Mammary epithelial cell (primary cell): Measurements from ENCODE around the gene SPCS3.

Experiments
- EZH2 ChIP-seq: IDR thresholded peaks from 2 replicates; pipeline ENCODE4 v1.6.1; 2012; ENCODE audit warnings: low read length, inconsistent platforms, borderline replicate concordance
- TF ChIP-seq, protein P1 (sequence below), 2 donors: IDR thresholded peaks in 1 of 2; conservative IDR thresholded peaks in 1 of 2; 2 replicates each; pipeline ENCODE4 v1.5.1; 2011 to 2012; ENCODE audit warnings: inconsistent platforms in 2 of 2, low read length in 2 of 2, mild to moderate bottlenecking in 2 of 2, control low read depth in 1 of 2, low read depth in 1 of 2; ENCODE audit not compliant: insufficient read depth in 1 of 2; ENCODE audit errors: extremely low read depth in 1 of 2

GRCh38 chr4:176334066-176334465 lies 14.3 kb downstream of the SPCS3 start:
- TF ChIP-seq, protein P1, sequence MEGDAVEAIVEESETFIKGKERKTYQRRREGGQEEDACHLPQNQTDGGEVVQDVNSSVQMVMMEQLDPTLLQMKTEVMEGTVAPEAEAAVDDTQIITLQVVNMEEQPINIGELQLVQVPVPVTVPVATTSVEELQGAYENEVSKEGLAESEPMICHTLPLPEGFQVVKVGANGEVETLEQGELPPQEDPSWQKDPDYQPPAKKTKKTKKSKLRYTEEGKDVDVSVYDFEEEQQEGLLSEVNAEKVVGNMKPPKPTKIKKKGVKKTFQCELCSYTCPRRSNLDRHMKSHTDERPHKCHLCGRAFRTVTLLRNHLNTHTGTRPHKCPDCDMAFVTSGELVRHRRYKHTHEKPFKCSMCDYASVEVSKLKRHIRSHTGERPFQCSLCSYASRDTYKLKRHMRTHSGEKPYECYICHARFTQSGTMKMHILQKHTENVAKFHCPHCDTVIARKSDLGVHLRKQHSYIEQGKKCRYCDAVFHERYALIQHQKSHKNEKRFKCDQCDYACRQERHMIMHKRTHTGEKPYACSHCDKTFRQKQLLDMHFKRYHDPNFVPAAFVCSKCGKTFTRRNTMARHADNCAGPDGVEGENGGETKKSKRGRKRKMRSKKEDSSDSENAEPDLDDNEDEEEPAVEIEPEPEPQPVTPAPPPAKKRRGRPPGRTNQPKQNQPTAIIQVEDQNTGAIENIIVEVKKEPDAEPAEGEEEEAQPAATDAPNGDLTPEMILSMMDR (conservative IDR thresholded peaks at IDR 0.05 in 1 of 2, IDR thresholded peaks at IDR 0.05 in 1 of 2; ENCODE audit: extremely low read depth in 1 of 2, insufficient read depth in 1 of 2, low read depth in 1 of 2, low read length in 2 of 2) = no peak
- TF ChIP-seq EZH2 = no peak
